Skeletal muscle satellite cell (primary cell): Measurements from ENCODE around the gene SOX1. TPM values are rescaled to one million over a fixed set of nuclear protein-coding genes. Genes with fewer than 3 reads are reported as not detected.
A peak's percentile ranks its signal among the peaks of the same experiment; 100 is the strongest.

Experiments
- H3K27me3 ChIP-seq: 2 replicates; pipeline ENCODE4 v1.7.0; 2013; ENCODE audit warnings: low read length; ENCODE audit not compliant: control insufficient read depth, insufficient read depth
- H3K36me3 ChIP-seq: 2 replicates; pipeline ENCODE4 v1.7.0; 2013; ENCODE audit warnings: mild to moderate bottlenecking, control low read depth, low read length; ENCODE audit not compliant: insufficient read depth
- H3K4me1 ChIP-seq: 2 replicates; pipeline ENCODE4 v1.7.0; 2013; ENCODE audit warnings: low read length; ENCODE audit not compliant: control insufficient read depth, insufficient read depth
- H3K4me2 ChIP-seq: 2 replicates; pipeline ENCODE4 v1.7.0; 2013; ENCODE audit warnings: mild to moderate bottlenecking, low read length
- H3K4me3 ChIP-seq: 2 replicates; pipeline ENCODE4 v1.7.0; 2013; ENCODE audit warnings: low read length
- H3K9ac ChIP-seq: 2 replicates; pipeline ENCODE4 v1.7.0; 2013; ENCODE audit warnings: mild to moderate bottlenecking, low read depth, low read length, moderate library complexity
- H3K9me3 ChIP-seq: replicated peaks from 2 replicates; pipeline ENCODE4 v1.7.0; 2013; ENCODE audit warnings: mild to moderate bottlenecking, control low read depth, low read length
- total RNA-seq: library from RNA; depleted of rRNA; stranded (reverse); fragments of >200 nt; gene quantifications from 2 replicates; pipeline ENCODE4 v1.2.3, GENCODE V29; 2012; rRNA removed

Gene SOX1
- total RNA-seq, result not detected in 2 replicates

DNA sequence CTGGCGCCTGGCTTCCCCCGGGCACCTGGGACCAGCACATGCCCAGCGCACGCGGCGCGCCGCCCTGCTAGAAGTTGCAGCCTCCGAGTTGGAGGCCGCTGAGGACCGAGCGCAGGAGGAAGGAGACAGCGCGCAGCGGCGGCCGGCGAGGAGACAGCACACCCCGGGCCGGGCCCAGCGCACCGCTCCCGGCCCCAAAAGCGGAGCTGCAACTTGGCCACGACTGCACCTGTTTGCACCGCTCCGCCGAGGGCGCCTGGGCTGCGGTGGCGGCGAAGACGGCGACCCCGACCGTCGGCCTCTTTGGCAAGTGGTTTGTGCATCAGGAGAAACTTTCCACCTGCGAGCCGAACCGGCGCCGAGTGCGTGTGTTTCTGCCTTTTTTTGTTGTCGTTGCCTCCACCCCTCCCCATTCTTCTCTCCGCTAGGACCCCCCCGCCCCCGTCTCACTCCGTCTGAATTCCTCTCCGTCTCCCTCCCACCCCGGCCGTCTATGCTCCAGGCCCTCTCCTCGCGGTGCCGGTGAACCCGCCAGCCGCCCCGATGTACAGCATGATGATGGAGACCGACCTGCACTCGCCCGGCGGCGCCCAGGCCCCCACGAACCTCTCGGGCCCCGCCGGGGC lies at the start of gene SOX1:
SOX1 (plus strand) TSS at position 34 of the 626 bp plus-strand sequence; CDS start at position 544, 510 bp downstream.
- Histone ChIP-seq H3K4me3 (no peak within 1 kb of the TSS), H3K9me3 (no peaks in the 10 kb centered on the region), H3K4me2 (peak within 1 kb of the TSS; percentile 33), H3K9ac (no peak within 1 kb of the TSS), H3K4me1 (no peaks in the 10 kb centered on the region), H3K36me3 (no peaks in the 10 kb centered on the region), H3K27me3 (peaks cover 71% of the 10 kb centered on the region)

DNA sequence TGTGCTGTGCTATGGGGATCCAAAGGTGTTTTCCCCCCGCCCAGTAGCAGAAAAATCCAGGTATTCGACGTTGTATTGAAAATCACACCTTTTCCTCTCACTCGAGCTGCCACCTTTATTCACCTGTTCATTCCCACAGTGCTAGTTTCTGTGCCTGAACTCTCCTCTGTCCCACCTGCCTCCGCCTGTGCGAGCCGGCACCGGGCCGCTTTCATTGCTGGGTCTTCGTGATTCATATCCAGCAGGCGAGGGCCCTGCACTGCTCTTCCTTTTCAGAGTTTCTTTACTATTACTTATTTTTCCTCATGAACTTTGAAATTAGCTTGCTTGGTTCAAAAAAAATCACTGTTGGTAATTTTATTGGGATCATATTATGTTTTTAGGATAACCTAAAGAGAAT lies 42.4 kb upstream of the SOX1 start:
- H3K36me3 ChIP-seq, result no peaks in the 10 kb centered on the region
- H3K4me2 ChIP-seq, result no peak overlapping the region
- no peaks in the 10 kb centered on the region for H3K4me1 ChIP-seq
- no peaks in the 10 kb centered on the region for H3K27me3 ChIP-seq
- H3K9ac ChIP-seq, result no peak overlapping the region
- peaks cover 26% of the 10 kb centered on the region for H3K9me3 ChIP-seq
- H3K4me3 ChIP-seq, result no peak overlapping the region

DNA sequence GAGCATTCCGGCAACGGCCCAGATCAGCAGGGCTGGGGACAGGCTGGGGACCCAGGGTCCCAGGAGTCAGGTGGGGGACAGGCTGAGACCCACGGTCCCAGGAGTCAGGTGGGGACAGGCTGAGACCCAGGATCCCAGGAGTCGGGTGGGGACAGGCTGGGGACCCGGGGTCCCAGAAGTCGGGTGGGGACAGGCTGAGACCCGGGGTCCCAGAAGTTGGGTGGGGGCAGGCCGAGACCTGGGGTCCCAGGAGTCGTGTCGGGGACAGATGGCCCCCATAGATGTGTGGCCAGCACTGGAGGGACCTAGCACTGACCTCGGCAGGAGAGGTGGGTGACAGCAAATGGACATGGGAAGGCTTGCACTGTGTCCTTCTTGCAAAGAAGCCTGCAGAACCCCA lies 39.7 kb upstream of the SOX1 start:
- H3K4me2 ChIP-seq, result no peak overlapping the region
- H3K4me3 ChIP-seq, result no peak overlapping the region
- H3K27me3 ChIP-seq, result no peaks in the 10 kb centered on the region
- H3K9ac ChIP-seq, result no peak overlapping the region
- H3K9me3 ChIP-seq, result peaks cover 33% of the 10 kb centered on the region
- no peaks in the 10 kb centered on the region for H3K4me1 ChIP-seq
- no peaks in the 10 kb centered on the region for H3K36me3 ChIP-seq

- no peaks in the 10 kb centered on the region for H3K27me3 ChIP-seq
- H3K4me3 ChIP-seq, result no peak overlapping the region
- H3K36me3 ChIP-seq, result no peaks in the 10 kb centered on the region
- H3K4me2 ChIP-seq, result no peak overlapping the region
- H3K4me1 ChIP-seq, result no peaks in the 10 kb centered on the region
- peaks cover 33% of the 10 kb centered on the region for H3K9me3 ChIP-seq
- no peak overlapping the region for H3K9ac ChIP-seq
Measured at GRCh38 chr13:112028481-112028880, 38.5 kb upstream of the SOX1 start.

GRCh38 chr13:112029143-112029542 lies 37.8 kb upstream of the SOX1 start:
- Histone ChIP-seq H3K4me1 (no peaks in the 10 kb centered on the region), H3K9me3 (peaks cover 33% of the 10 kb centered on the region), H3K36me3 (no peaks in the 10 kb centered on the region), H3K9ac (no peak overlapping the region), H3K4me3 (no peak overlapping the region), H3K27me3 (no peaks in the 10 kb centered on the region), H3K4me2 (no peak overlapping the region)

DNA sequence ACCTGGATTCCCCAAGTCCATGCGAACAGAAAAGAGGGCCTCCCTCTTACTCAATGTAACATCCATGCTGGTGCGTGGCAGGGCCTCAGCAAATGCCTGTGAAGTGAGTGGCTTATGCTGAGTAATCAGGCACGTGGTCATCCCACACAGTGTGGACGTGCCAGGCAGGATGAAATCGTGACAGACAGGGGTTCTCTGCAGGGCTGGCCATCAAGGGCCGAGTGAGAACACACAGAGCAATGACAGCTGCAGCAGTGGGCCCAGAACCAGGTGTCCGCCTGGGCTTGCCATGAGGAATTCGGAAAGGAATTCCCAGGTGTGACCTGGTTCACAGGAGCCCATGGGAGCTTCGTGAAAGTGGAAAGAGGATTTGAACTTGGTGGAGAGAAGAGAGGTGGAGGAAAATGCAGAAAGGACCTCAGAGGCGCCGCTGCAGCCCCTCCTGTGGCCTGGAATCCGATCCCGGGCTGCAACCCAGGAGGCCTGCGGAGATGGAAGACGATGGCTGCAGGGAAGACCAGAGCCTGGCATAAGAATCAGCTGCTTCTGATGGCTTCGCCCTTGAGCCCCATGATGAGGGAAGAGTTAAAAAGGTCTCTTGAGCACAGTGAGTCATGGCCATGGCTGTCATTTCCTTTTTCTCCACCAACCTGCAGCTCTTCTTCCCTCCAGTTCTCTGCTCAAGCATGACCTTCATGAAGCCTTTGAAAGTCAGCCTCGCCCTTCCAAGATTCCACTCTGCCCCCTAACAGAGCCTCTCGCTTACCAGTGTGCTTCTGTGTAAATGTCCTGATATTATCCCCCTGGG lies 34.6 kb upstream of the SOX1 start:
- H3K4me3 ChIP-seq, result no peak overlapping the region
- no peaks in the 10 kb centered on the region for H3K27me3 ChIP-seq
- peaks cover 21% of the 10 kb centered on the region for H3K9me3 ChIP-seq
- no peaks in the 10 kb centered on the region for H3K4me1 ChIP-seq
- no peak overlapping the region for H3K9ac ChIP-seq
- no peaks in the 10 kb centered on the region for H3K36me3 ChIP-seq
- H3K4me2 ChIP-seq, result no peak overlapping the region

DNA sequence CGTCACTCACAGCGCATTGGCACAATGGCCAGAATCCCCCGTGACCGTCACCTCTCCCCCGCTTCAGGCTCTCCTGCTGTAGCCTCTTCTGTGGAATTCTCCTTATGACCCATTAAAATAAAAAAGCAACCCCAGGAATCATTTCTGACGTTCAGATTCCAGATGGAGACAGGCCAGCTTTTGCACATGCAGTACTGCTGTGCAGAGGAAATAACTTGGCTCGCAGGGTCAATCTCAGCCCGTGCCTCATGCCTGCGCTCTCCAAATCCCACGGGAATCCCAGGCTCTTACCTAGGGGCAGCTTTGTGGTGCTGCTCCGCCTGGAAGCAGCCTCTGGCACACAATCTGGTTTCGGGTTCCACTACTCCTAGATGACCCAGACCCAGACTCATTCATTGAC lies 32.7 kb upstream of the SOX1 start:
- Histone ChIP-seq H3K4me2 (no peak overlapping the region), H3K4me3 (no peak overlapping the region), H3K9me3 (peaks cover 18% of the 10 kb centered on the region), H3K27me3 (no peaks in the 10 kb centered on the region), H3K4me1 (no peaks in the 10 kb centered on the region), H3K9ac (no peak overlapping the region), H3K36me3 (no peaks in the 10 kb centered on the region)

DNA sequence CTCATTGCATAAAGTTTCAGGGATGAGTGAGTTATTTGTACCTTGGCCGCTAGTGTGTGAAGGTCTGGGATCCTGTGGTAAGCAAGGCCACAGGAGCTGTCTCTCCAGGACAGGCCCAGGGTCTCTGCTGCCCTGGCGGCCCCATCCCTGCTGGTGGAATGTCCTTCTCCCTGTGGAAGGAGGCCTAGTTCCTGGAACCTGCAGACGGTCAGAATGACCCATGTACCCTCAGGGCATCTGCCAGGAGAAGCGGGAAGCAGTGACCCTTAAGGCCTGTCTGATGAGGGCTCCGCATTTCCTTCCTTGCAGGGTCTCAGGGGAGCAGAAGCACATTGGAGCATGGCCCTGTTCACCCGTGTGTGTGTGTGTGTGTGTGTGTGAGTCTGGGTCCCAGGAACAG lies 32.1 kb upstream of the SOX1 start:
- Histone ChIP-seq H3K9me3 (peaks cover 19% of the 10 kb centered on the region), H3K27me3 (no peaks in the 10 kb centered on the region), H3K9ac (no peak overlapping the region), H3K4me2 (no peak overlapping the region), H3K36me3 (no peaks in the 10 kb centered on the region), H3K4me1 (no peaks in the 10 kb centered on the region), H3K4me3 (no peak overlapping the region)

DNA sequence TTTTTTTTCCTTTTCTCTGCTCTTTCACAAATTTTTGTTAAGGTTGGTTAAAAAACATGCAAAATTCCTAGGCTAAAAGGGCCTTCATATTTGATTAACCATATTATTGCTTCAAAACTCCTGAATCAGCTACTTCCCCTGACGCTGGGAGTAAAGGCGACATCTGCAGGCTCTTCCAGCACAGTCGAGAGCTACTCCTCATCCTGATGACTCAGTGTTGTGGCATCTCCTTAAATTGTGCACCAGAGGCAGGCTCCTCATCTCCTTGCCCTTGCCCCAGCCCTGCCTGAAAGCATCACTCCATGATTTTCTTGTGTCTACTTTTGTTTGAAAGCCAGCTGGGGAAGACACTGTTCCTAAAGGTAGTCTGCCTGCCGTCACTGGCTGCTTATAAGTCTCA lies 24.5 kb upstream of the SOX1 start:
- Histone ChIP-seq H3K4me2 (no peak overlapping the region), H3K9me3 (peaks cover 9% of the 10 kb centered on the region), H3K4me1 (no peaks in the 10 kb centered on the region), H3K27me3 (no peaks in the 10 kb centered on the region), H3K4me3 (no peak overlapping the region), H3K36me3 (no peaks in the 10 kb centered on the region), H3K9ac (no peak overlapping the region)

DNA sequence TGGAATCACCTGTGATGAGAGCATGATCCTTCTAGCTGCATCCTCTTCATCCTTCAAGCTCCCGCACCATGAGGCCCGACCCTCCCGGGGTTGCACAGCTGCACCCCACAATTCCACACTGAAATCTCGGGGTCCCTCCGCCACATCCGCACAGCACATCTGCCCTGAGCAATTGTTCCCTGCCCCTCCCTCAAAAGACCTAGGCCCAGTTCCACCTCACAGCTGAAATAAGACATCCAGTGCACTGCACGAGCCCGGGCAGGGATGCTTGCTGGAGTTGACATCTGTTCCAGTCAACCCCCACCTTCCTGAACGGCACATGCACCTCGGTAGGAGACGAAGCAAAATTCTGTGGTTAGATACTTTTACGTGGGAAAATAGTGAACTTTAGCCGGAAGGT lies 14.7 kb upstream of the SOX1 start:
- H3K4me3 ChIP-seq, result no peak overlapping the region
- H3K36me3 ChIP-seq, result no peaks in the 10 kb centered on the region
- peaks cover 46% of the 10 kb centered on the region for H3K27me3 ChIP-seq
- no peaks in the 10 kb centered on the region for H3K4me1 ChIP-seq
- H3K4me2 ChIP-seq, result no peak overlapping the region
- no peaks in the 10 kb centered on the region for H3K9me3 ChIP-seq
- H3K9ac ChIP-seq, result no peak overlapping the region

DNA sequence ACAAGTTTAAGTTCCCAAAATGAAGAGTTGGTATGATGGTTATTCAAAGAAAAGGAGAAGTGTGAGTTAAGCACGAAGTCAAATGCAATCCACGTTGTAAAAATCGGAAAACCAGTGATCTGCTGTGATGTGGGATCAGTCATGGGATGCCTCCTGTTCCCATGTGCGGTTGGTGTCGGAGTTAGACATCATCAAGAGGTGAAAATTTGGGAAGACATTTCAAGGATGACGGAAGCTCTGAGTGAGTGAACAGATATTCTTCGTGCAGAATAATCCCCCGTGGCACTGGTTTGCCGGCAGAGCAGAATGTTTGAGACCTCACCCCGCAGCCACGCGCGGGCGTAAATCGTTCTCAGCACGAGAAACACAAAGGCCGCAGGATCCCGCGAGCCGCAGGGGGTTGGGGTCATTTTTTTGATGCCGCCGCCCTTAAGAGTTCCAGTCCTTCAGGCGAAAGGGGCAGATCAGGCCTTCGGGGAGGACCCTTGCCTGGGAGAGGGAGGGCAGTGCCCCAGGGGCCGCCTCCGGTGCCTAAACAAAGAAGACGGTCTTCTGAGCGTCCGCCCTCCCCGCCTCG lies 13.7 kb upstream of the SOX1 start:
- no peak overlapping the region for H3K4me3 ChIP-seq
- H3K9ac ChIP-seq, result no peak overlapping the region
- no peaks in the 10 kb centered on the region for H3K36me3 ChIP-seq
- peaks cover 57% of the 10 kb centered on the region for H3K27me3 ChIP-seq
- H3K4me2 ChIP-seq, result no peak overlapping the region
- no peaks in the 10 kb centered on the region for H3K4me1 ChIP-seq
- H3K9me3 ChIP-seq, result no peaks in the 10 kb centered on the region
